GM08714 (cell line): ENCODE measurements around the gene REEP5.
A peak's percentile ranks its signal among the peaks of the same experiment; 100 is the strongest.

Experiments used
- H3K4me3 ChIP-seq: fragments of 200-500 bp; sonication (Bioruptor generic); 2 replicates; pipeline ENCODE4 v1.5.1; 2014; ENCODE audit warnings: mild to moderate bottlenecking, low read length, inconsistent platforms
- ZNF274 ChIP-seq: IDR thresholded peaks from 2 replicates; pipeline ENCODE4 v1.6.1; 2012; ENCODE audit warnings: mild to moderate bottlenecking, low read depth, low read length

Gene REEP5

GRCh38 chr5:112951124-112951702 is 29.2 kb upstream of the REEP5 start:
- TF ChIP-seq ZNF274 = no peak
- no peak overlapping the region for H3K4me3 ChIP-seq

- H3K4me3 ChIP-seq = no peak overlapping the region
- no peak for TF ChIP-seq ZNF274
Measured at GRCh38 chr5:112948458-112948857, 26.4 kb upstream of the REEP5 start.

GRCh38 chr5:112940670-112941069 is 18.6 kb upstream of the REEP5 start:
- H3K4me3 ChIP-seq = no peak overlapping the region
- no peak for TF ChIP-seq ZNF274

- H3K4me3 ChIP-seq = no peak overlapping the region
- no peak for TF ChIP-seq ZNF274
Measured at GRCh38 chr5:112938286-112938685, 16.3 kb upstream of the REEP5 start.

- no peak for TF ChIP-seq ZNF274
- H3K4me3 ChIP-seq = no peak overlapping the region
Measured at GRCh38 chr5:112935675-112936074, 13.6 kb upstream of the REEP5 start.

- no peak overlapping the region for H3K4me3 ChIP-seq
- TF ChIP-seq ZNF274 = no peak
Measured at GRCh38 chr5:112934366-112934663, 12.3 kb upstream of the REEP5 start.

- no peak for TF ChIP-seq ZNF274
Measured at GRCh38 chr5:112933651-112934365, 11.8 kb upstream of the REEP5 start.

DNA sequence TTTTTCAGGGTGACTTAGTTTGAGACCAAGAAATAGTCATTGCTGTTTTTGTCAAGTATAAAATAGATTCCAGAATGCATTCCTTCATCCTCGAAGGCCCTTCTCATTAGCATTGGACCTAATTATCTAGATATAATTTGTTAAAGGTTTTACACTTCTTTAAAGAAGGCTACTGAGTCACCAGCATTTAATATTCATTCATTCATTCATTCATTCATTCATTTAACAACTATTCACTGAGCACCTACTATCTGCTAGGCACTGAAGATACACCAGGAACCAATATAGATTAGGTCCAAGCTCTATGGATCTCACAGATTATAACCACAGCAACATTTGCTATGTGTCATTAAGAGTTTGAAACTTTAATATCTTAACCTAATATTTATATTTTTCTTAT is 11.1 kb upstream of the REEP5 start:
- TF ChIP-seq ZNF274 = no peak
- H3K4me3 ChIP-seq = no peak overlapping the region

More at GRCh38 chr5:112933651-112934365, 11.8 kb upstream of the REEP5 start:
- no peak overlapping the region for H3K4me3 ChIP-seq

DNA sequence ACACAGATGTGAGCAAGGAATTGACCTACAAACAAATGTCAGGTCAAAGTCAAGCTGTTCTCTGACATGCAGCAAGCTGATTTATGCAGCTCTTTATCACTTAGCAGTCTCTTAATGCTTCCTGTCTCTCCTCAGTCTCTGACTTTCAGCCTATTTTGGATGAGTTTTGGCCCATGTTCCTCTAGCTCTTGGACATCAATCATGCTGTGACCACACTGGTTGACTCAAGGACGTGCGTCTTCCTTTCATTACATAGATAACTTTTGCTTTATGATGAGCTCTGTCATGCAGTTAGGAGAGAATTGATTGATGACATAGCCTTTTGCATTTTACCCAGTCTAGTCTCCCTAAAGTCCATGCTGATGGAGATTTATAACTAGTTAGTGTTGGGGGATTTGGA is 9.4 kb upstream of the REEP5 start:
- TF ChIP-seq ZNF274 = no peak
- H3K4me3 ChIP-seq = no peak overlapping the region

- no peak for TF ChIP-seq ZNF274
- no peak overlapping the region; the same call in 1 of the 2 replicates for H3K4me3 ChIP-seq
Measured at GRCh38 chr5:112930082-112930344, 8.0 kb upstream of the REEP5 start.

GRCh38 chr5:112929336-112930081 is 7.5 kb upstream of the REEP5 start:
- peak overlapping the region; percentile 62; the same call in 1 of the 2 replicates for H3K4me3 ChIP-seq
- no peak for TF ChIP-seq ZNF274

DNA sequence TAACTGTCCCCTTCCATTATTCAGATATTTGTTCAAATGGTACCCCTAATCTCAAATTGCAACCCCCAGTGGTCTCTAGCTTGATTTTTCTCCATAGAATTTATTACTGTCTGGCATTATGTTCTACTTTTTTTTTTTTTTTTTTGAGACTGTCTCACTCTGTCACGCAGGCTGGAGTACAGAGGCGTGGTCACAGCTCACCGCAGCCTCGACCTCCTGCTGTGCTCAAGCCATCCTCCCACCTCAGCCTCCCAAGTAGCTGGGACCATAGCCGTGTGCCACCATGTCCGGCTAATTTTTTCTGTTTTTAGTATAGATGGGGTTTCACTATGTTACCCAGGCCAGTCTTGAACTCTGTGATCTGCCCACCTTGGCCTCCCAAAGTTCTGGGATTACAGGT is 2.0 kb upstream of the REEP5 start:
- peak overlapping the region; percentile 29; the same call in 1 of the 2 replicates for H3K4me3 ChIP-seq

DNA sequence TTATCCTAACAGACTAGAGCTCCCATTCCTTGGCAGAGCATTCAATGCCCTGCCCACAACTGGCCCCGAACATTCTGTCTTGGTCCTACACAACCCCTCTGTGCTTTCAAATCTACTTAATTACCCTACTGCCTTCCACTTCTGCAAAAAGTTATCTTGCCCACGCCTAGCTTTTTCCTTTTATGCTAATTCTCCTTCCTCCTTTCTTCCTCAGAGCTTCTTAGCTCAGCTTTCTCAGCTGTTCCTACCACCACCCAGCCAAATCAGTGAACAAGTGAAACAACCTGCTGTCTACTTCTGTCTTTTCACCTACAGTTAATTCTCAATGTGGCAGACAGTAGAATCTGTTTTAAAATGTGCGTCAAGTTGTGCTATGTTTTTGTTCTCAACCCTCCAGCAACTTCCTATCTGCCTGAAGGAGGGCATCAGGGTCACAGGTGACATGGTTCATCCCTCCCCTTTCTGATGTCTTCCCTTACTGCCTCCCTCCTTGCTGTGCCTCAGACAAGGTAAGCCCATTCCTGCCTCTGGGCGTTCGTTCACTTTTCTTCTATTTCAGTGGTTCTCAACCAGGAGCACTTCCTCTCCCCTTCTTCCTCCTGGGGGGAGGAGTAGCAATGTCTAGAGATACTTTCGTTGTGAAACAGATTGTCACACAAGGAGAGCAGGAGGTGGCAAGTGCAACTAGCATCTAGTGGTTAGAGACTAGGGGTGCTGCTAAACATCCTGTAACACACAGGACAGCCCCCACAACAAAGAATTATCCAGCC is 1.3 kb upstream of the REEP5 start:
- H3K4me3 ChIP-seq = peak overlapping the region; percentile 65; the same call in 1 of the 2 replicates
- TF ChIP-seq ZNF274 = no peak

More for the DNA sequence above, 2.0 kb upstream of the REEP5 start:
- no peak for TF ChIP-seq ZNF274

DNA sequence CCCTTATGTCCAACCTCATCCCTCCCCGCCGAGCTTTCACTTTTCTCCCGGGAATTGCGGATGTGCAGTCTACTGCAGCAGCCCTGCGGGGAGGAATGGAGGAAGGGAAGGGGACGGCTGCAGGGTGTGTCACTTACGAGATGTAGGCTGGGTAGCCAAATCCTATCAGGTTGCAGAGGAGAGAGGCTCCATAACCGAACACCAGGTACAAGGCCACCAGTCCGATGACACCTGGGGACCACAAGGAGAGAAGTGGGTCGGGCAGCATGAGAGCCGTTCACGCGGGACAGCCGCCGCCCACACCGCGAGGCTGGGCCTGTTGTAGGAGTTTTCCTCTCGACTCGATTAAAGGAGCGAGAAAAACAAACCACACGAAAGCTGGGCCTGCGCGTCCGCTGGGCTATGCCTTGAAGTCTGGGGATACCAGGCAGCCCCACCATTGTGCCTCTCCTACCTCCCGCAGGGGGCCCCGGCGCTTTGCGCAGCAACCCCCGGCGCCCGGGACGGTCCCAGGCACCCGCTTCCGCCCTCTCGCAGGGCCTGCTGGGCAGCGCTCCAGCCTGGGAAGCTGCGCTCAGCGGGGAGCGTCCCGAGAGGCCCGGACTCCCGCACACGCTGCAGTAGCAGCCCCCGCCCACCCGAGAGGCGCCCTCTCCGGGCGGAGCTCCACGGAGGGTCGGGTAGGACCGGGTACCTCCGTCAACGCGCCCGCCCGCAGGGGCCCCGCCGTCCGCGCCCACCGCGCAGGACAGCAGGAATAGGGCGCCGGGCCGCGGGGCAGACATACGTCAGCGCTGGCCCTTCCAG is 798 bp downstream of the REEP5 start:
- TF ChIP-seq ZNF274 = no peak
- H3K4me3 ChIP-seq = peak overlapping the region; percentile 96
